Gastroesophageal sphincter (tissue), 3 donors: Measurements from ENCODE around the gene PTPRN2.
A peak's percentile ranks its signal among the peaks of the same experiment; 100 is the strongest.

ENCODE experiments used
- CTCF ChIP-seq, 4 experiments: fragments of 200-600 bp in 2 of 4; fragments of 450-650 bp in 2 of 4; sonication (generic) in 1 of 4; IDR thresholded peaks; one replicate each; pipeline ENCODE4 v1.5.1; 2017 to 2019; ENCODE audit warnings: antibody characterized with exemption in 4 of 4, mild to moderate bottlenecking in 2 of 4, moderate library complexity in 2 of 4
- EP300 ChIP-seq: sonication (generic); formaldehyde crosslinking; IDR thresholded peaks from one replicate; pipeline ENCODE4 v1.6.1; 2017; ENCODE audit warnings: antibody characterized with exemption, mild to moderate bottlenecking
- POLR2AphosphoS5 ChIP-seq: sonication (generic); formaldehyde crosslinking; IDR thresholded peaks from one replicate; pipeline ENCODE4 v1.6.1; 2017; ENCODE audit warnings: antibody characterized with exemption

GRCh38 chr7:158325530-158326381, 261.9 kb downstream of the PTPRN2 start:
- TF ChIP-seq EP300 (no peak), CTCF (IDR thresholded peaks at IDR 0.05) (peak in 1 of 4 experiments; percentile 10), POLR2AphosphoS5 (no peak)
